SU-DHL-6 (cell line): Measurements from ENCODE around the gene KSR1.
A peak's percentile ranks its signal among the peaks of the same experiment; 100 is the strongest.

ENCODE experiments used
- H2AFZ ChIP-seq: fragments of 200-600 bp; sonication (generic); 2 replicates; pipeline ENCODE4 v1.6.1; 2014; ENCODE audit warnings: low read depth, mild to moderate bottlenecking, moderate library complexity, mixed read lengths, antibody characterized with exemption, low read length; ENCODE audit not compliant: severe bottlenecking
- H3F3A ChIP-seq: fragments of 200-600 bp; shearing (Covaris generic); 2 replicates; pipeline ENCODE4 v1.6.0; 2016; ENCODE audit warnings: antibody characterized with exemption, mild to moderate bottlenecking; ENCODE audit not compliant: insufficient read depth
- H3K27ac ChIP-seq: fragments of 200-600 bp; sonication (generic); 2 replicates; pipeline ENCODE4 v1.5.1; 2016; ENCODE audit warnings: low read depth, mild to moderate bottlenecking, low read length, moderate library complexity, mixed read lengths
- H3K27me3 ChIP-seq: fragments of 200-600 bp; sonication (generic), shearing (Covaris generic); 2 replicates; pipeline ENCODE4 v1.6.0; 2014; ENCODE audit warnings: mild to moderate bottlenecking, low read length
- H3K36me3 ChIP-seq: fragments of 200-600 bp; sonication (generic); 2 replicates; pipeline ENCODE4 v1.6.1; 2014; ENCODE audit warnings: mild to moderate bottlenecking, low read length, mixed read lengths
- H3K4me2 ChIP-seq: fragments of 300-600, 200-600 bp; shearing (Covaris generic), sonication (generic); 2 replicates; pipeline ENCODE4 v1.6.0; 2014; ENCODE audit warnings: low read length, low read depth, mild to moderate bottlenecking; ENCODE audit not compliant: poor library complexity, severe bottlenecking
- H3K4me3 ChIP-seq: fragments of 200-600 bp; sonication (generic); 2 replicates; pipeline ENCODE4 v1.5.1; 2014; ENCODE audit warnings: antibody characterized with exemption, low read length, mild to moderate bottlenecking, mixed read lengths; ENCODE audit not compliant: insufficient read depth, poor library complexity, severe bottlenecking
- H3K79me2 ChIP-seq: fragments of 200-600 bp; sonication (generic); 2 replicates; pipeline ENCODE4 v1.6.1; 2014; ENCODE audit warnings: mild to moderate bottlenecking, low read length, moderate library complexity; ENCODE audit not compliant: insufficient read depth
- H3K9ac ChIP-seq: fragments of 200-600 bp; sonication (generic); 2 replicates; pipeline ENCODE4 v1.7.0; 2014; ENCODE audit warnings: mild to moderate bottlenecking, low read length
- H3K9me2 ChIP-seq: fragments of 200-600 bp; sonication (generic); replicated peaks from 2 replicates; pipeline ENCODE4 v1.6.1; 2014; ENCODE audit warnings: low read length; ENCODE audit not compliant: insufficient read depth
- H3K9me3 ChIP-seq: fragments of 200-600 bp; sonication (generic); 2 replicates; pipeline ENCODE4 v1.6.1; 2014; ENCODE audit warnings: low read length, mixed read lengths; ENCODE audit not compliant: insufficient read depth
- H4K20me1 ChIP-seq: fragments of 200-600 bp; sonication (generic); 2 replicates; pipeline ENCODE4 v1.6.1; 2014; ENCODE audit warnings: low read depth, mild to moderate bottlenecking, antibody characterized with exemption, low read length, moderate library complexity, mixed read lengths
- EZH2phosphoT487 ChIP-seq: fragments of 200-600 bp; sonication (generic), shearing (Covaris generic); conservative IDR thresholded peaks from 2 replicates; pipeline ENCODE4 v1.6.1; 2018; ENCODE audit warnings: mild to moderate bottlenecking, antibody characterized with exemption, low read length, moderate library complexity, mixed read lengths
- TF ChIP-seq, protein P1 (sequence below): fragments of 200-600 bp; sonication (generic); IDR thresholded peaks from one replicate; pipeline ENCODE4 v1.5.1; 2017; ENCODE audit warnings: antibody characterized with exemption, mild to moderate bottlenecking, low read length, moderate library complexity; ENCODE audit not compliant: insufficient read depth, poor library complexity, severe bottlenecking

KSR1 gene

GRCh38 chr17:27454089-27454488 is 2.2 kb upstream of the KSR1 start:
- Histone ChIP-seq H3K9me2 (no peaks in the 10 kb centered on the region), H3K4me3 (no peak overlapping the region), H3K27ac (no peak overlapping the region), H3K9me3 (no peaks in the 10 kb centered on the region), H3K36me3 (no peaks in the 10 kb centered on the region), H3K4me2 (no peak overlapping the region), H3K9ac (no peak overlapping the region), H3F3A (peaks cover 7% of the 10 kb centered on the region; the same call in 1 of the 2 replicates), H3K27me3 (no peaks in the 10 kb centered on the region), H2AFZ (no peak overlapping the region), H3K79me2 (no peaks in the 10 kb centered on the region), H4K20me1 (no peaks in the 10 kb centered on the region)
- no peak for TF ChIP-seq EZH2phosphoT487
- TF ChIP-seq, protein P1, sequence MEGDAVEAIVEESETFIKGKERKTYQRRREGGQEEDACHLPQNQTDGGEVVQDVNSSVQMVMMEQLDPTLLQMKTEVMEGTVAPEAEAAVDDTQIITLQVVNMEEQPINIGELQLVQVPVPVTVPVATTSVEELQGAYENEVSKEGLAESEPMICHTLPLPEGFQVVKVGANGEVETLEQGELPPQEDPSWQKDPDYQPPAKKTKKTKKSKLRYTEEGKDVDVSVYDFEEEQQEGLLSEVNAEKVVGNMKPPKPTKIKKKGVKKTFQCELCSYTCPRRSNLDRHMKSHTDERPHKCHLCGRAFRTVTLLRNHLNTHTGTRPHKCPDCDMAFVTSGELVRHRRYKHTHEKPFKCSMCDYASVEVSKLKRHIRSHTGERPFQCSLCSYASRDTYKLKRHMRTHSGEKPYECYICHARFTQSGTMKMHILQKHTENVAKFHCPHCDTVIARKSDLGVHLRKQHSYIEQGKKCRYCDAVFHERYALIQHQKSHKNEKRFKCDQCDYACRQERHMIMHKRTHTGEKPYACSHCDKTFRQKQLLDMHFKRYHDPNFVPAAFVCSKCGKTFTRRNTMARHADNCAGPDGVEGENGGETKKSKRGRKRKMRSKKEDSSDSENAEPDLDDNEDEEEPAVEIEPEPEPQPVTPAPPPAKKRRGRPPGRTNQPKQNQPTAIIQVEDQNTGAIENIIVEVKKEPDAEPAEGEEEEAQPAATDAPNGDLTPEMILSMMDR: no peak

DNA sequence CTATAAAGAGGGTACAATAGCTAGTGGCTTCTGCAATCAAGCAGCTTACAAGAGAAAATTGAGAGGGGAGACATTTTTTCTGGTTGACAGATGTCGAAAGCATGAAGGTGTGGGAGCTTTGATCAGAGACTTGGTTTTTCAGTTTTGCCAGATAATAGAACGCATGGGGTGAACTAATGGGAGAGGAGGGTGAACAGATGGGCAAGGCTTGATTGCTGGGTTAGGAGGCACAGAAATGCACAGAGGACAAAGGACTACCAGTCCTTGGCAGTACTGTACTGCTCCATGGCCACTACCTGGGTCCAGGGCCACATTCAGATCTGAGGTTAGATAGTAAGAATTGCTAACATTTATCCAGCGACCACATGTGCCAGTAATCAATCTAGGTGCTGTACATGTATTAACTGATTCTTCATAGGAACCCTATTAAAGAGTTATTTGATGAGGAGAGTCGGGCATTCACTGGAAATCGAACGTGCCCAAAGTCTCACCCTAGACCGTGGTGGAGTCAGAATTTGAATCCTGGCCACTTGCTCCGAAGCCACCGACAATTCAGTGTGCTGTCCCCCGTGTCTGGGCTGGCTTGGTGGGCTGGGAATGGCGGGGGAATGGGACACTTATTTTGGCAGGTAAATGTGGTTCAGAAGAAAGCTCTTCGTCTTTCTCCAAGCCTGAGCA is 873 bp upstream of the KSR1 start:
- H4K20me1 ChIP-seq: no peaks in the 10 kb centered on the region
- TF ChIP-seq, protein P1: no peak
- TF ChIP-seq EZH2phosphoT487: no peak
- H3K27ac ChIP-seq: no peak overlapping the region
- no peaks in the 10 kb centered on the region for H3K9me3 ChIP-seq
- H3K9me2 ChIP-seq: no peaks in the 10 kb centered on the region
- peak overlapping the region; percentile 50 for H3K4me2 ChIP-seq
- H3K4me3 ChIP-seq: peak overlapping the region; percentile 77
- no peak overlapping the region for H2AFZ ChIP-seq
- H3K27me3 ChIP-seq: no peaks in the 10 kb centered on the region
- peaks cover 7% of the 10 kb centered on the region; the same call in 1 of the 2 replicates for H3F3A ChIP-seq
- no peaks in the 10 kb centered on the region for H3K79me2 ChIP-seq
- H3K9ac ChIP-seq: no peak overlapping the region
- H3K36me3 ChIP-seq: no peaks in the 10 kb centered on the region

DNA sequence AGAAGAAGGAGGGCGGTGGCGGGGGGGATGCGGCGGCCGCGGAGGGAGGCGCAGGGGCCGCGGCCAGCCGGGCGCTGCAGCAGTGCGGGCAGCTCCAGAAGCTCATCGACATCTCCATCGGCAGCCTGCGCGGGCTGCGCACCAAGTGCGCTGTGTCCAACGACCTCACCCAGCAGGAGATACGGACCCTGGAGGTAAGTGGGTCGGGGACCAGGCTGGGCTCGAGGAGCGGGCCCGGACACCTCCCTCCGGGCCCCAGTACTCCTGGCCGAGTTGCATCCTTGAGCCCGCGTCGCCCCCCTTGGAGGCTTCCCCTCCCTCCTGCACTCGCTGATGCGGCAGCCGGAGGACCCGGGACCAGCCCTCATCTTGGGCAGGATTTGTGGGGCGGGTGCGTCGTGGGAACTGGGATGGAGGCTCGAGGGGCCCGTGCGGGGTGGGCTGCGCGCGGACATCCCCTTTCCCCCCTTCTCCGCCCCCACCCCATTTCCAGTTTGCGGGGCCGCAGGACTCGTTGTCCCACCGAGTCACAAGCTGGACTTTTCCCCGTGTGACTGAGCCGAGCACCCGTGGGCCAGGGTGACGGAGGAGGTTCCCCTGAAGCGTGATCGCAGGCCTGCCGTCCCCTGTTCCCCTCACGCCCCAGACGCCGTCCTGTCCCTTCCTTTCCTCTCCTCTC is 572 bp downstream of the KSR1 start:
- TF ChIP-seq, protein P1: no peak
- TF ChIP-seq EZH2phosphoT487: no peak
- no peaks in the 10 kb centered on the region for H3K79me2 ChIP-seq

More for the DNA sequence above, 572 bp downstream of the KSR1 start:
- H3K27me3 ChIP-seq: no peaks in the 10 kb centered on the region
- peak overlapping the region; percentile 99 for H2AFZ ChIP-seq
- no peak overlapping the region for H3K27ac ChIP-seq
- peaks cover 7% of the 10 kb centered on the region; the same call in 1 of the 2 replicates for H3F3A ChIP-seq
- H4K20me1 ChIP-seq: no peaks in the 10 kb centered on the region
- H3K4me3 ChIP-seq: peak overlapping the region; percentile 77
- peak overlapping the region; percentile 50 for H3K4me2 ChIP-seq
- peak overlapping the region; percentile 62 for H3K9ac ChIP-seq
- H3K9me2 ChIP-seq: no peaks in the 10 kb centered on the region
- no peaks in the 10 kb centered on the region for H3K9me3 ChIP-seq
- no peaks in the 10 kb centered on the region for H3K36me3 ChIP-seq
